ENCODE results near the gene PHYHD1. TPM values are rescaled to one million over a fixed set of nuclear protein-coding genes. Genes with fewer than 3 reads are reported as not detected.

Gene PHYHD1
- total and polyA plus RNA-seq, 2 donors (not counting 1 experiment from before 2014, with no cell fraction given) = 0.96 to 2.0 TPM

DNA sequence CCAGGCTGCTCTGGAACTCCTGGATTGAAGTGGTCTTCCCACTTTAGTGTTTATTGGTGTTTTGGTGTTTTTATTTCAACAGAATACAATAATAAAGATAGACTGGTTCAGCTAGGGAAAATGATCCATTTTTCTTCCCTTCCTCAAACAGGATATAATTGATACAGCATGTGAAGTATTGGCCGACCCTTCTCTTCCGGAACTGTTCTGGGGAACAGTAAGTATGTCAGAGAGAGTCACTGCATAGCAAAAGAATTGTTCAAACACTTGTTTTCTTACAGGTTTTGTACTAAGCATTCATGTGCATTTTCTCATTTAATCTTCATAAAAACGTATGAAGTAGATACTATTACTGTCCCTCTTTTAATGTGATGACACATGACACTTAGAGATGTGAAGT is 58.3 kb downstream of the PHYHD1 start:
- Histone ChIP-seq H3K79me2 (ENCODE audit: control insufficient read depth, insufficient read depth, low read length) (peaks cover 3% of the 10 kb centered on the region), H3K9ac (ENCODE audit: low read length) (no peak overlapping the region), H4K20me1 (ENCODE audit: control insufficient read depth, insufficient read depth, low read length, poor library complexity, severe bottlenecking) (no peaks in the 10 kb centered on the region), H3K4me2 (replicated peaks; ENCODE audit: low read depth, low read length, poor library complexity, severe bottlenecking) (no peak overlapping the region), H3K9me3 (ENCODE audit: control extremely low read depth in 1 of 3, control insufficient read depth in 2 of 3, insufficient read depth in 1 of 3, low read length in 2 of 3) (no peaks in the 10 kb centered on the region), H3K36me3 (replicated peaks in 1 of 2; ENCODE audit: control extremely low read depth in 1 of 2, control insufficient read depth in 1 of 2, extremely low read depth in 1 of 2, insufficient read depth in 2 of 2, low read length in 1 of 2) (peaks cover 5 to 83% of the 10 kb centered on the region in 2 experiments), H3K27ac (ENCODE audit: low read length in 2 of 2) (no peak overlapping the region), H3K4me3 (ENCODE audit: control extremely low read depth in 1 of 5, extremely low read depth in 1 of 5, insufficient read depth in 1 of 5, low read depth in 2 of 5, low read length in 4 of 5) (no peak overlapping the region), H2AFZ (ENCODE audit: insufficient read depth, low read depth, low read length, poor library complexity, severe bottlenecking) (no peak overlapping the region), H3K4me1 (ENCODE audit: control insufficient read depth in 2 of 2, insufficient read depth in 2 of 2, low read length in 2 of 2) (no peaks in the 10 kb centered on the region), H3K27me3 (replicated peaks in 1 of 4; ENCODE audit: control extremely low read depth in 1 of 4, control insufficient read depth in 3 of 4, insufficient read depth in 4 of 4, low read length in 3 of 4) (no peaks in the 10 kb centered on the region)
- no peaks in the 10 kb centered on the region for H3K27me3 Mint-ChIP-seq
- H3K27ac Mint-ChIP-seq = no peak overlapping the region
- TF ChIP-seq, protein P1, sequence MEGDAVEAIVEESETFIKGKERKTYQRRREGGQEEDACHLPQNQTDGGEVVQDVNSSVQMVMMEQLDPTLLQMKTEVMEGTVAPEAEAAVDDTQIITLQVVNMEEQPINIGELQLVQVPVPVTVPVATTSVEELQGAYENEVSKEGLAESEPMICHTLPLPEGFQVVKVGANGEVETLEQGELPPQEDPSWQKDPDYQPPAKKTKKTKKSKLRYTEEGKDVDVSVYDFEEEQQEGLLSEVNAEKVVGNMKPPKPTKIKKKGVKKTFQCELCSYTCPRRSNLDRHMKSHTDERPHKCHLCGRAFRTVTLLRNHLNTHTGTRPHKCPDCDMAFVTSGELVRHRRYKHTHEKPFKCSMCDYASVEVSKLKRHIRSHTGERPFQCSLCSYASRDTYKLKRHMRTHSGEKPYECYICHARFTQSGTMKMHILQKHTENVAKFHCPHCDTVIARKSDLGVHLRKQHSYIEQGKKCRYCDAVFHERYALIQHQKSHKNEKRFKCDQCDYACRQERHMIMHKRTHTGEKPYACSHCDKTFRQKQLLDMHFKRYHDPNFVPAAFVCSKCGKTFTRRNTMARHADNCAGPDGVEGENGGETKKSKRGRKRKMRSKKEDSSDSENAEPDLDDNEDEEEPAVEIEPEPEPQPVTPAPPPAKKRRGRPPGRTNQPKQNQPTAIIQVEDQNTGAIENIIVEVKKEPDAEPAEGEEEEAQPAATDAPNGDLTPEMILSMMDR (IDR thresholded peaks at IDR 0.05) = no peak
- TF ChIP-seq EZH2 (IDR thresholded peaks at IDR 0.05; ENCODE audit: borderline replicate concordance, insufficient read depth, low read depth, low read length, poor library complexity, severe bottlenecking) = no peak
- H3K4me1 Mint-ChIP-seq = no peaks in the 10 kb centered on the region
- WGBS (ENCODE audit: insufficient coverage) = no CpG with 5 or more reads among the region's 3 CpGs
- ATAC-seq (ENCODE audit: low read depth) = no peak
- intact Hi-C loops (cut with micrococcal nuclease) = no loop called here
- H3K9me3 Mint-ChIP-seq (ENCODE audit: insufficient read depth) = no peaks in the 10 kb centered on the region
- H3K4me3 Mint-ChIP-seq = no peak overlapping the region
- ChIA-PET POLR2A (no interaction called here), CTCF (no interaction called here)
- no peak for DNase-seq

DNA sequence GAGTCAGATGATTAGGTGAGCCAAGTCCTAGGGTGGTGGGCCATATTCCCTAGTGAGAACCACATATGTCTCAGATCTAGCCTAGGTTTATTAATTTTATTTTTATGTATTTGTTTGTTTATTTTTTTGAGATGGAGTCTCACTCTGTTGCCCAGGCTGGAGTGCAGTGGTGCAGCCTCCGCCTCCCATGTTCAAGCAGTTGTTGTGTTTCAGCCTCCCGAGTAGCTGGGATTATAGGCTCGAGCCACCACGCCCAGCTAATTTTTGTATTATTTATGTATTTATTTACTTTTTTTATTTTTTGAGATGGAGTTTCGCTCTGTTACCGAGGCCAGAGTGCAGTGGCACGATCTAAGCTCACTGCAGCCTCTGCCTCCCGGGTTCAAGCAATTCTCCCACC is 62.8 kb downstream of the PHYHD1 start:
- Histone ChIP-seq H3K4me1 (ENCODE audit: control insufficient read depth in 2 of 2, insufficient read depth in 2 of 2, low read length in 2 of 2) (no peaks in the 10 kb centered on the region), H3K4me3 (ENCODE audit: control extremely low read depth in 1 of 5, extremely low read depth in 1 of 5, insufficient read depth in 1 of 5, low read depth in 2 of 5, low read length in 4 of 5) (no peak overlapping the region), H3K79me2 (ENCODE audit: control insufficient read depth, insufficient read depth, low read length) (no peaks in the 10 kb centered on the region), H3K9ac (ENCODE audit: low read length) (no peak overlapping the region), H3K36me3 (replicated peaks in 1 of 2; ENCODE audit: control extremely low read depth in 1 of 2, control insufficient read depth in 1 of 2, extremely low read depth in 1 of 2, insufficient read depth in 2 of 2, low read length in 1 of 2) (peaks cover 10 to 88% of the 10 kb centered on the region in 2 experiments), H3K9me3 (ENCODE audit: control extremely low read depth in 1 of 3, control insufficient read depth in 2 of 3, insufficient read depth in 1 of 3, low read length in 2 of 3) (no peaks in the 10 kb centered on the region), H2AFZ (ENCODE audit: insufficient read depth, low read depth, low read length, poor library complexity, severe bottlenecking) (no peak overlapping the region), H3K27ac (ENCODE audit: low read length in 2 of 2) (no peak overlapping the region), H3K27me3 (replicated peaks in 1 of 4; ENCODE audit: control extremely low read depth in 1 of 4, control insufficient read depth in 3 of 4, insufficient read depth in 4 of 4, low read length in 3 of 4) (no peaks in the 10 kb centered on the region), H3K4me2 (replicated peaks; ENCODE audit: low read depth, low read length, poor library complexity, severe bottlenecking) (no peak overlapping the region), H4K20me1 (ENCODE audit: control insufficient read depth, insufficient read depth, low read length, poor library complexity, severe bottlenecking) (no peaks in the 10 kb centered on the region)
- WGBS (ENCODE audit: insufficient coverage) = 98% methylated on average over 5 of the region's 8 CpGs
- H3K9me3 Mint-ChIP-seq (ENCODE audit: insufficient read depth) = no peaks in the 10 kb centered on the region
- no peaks in the 10 kb centered on the region for H3K4me1 Mint-ChIP-seq
- H3K27ac Mint-ChIP-seq = no peak overlapping the region
- ChIA-PET CTCF (no interaction called here), POLR2A (no interaction called here)
- TF ChIP-seq, protein P1 (IDR thresholded peaks at IDR 0.05) = no peak
- no peak for TF ChIP-seq EZH2 (IDR thresholded peaks at IDR 0.05; ENCODE audit: borderline replicate concordance, insufficient read depth, low read depth, low read length, poor library complexity, severe bottlenecking)
- intact Hi-C loops (cut with micrococcal nuclease) = no loop called here
- no peak overlapping the region for H3K4me3 Mint-ChIP-seq
- ATAC-seq (ENCODE audit: low read depth) (no peak), DNase-seq (no peak)
- H3K27me3 Mint-ChIP-seq = no peaks in the 10 kb centered on the region

Data from B cell (primary cell).